Activated CD4-positive, alpha-beta T cell treated with anti-CD3 and anti-CD28 coated beads, Interleukin-2, amount 10 ng/mL, durations not matched to agents 7 days and 5 days (primary cell): ENCODE measurements around the gene BTNL2. TPM values are rescaled to one million over a fixed set of nuclear protein-coding genes. Genes with fewer than 3 reads are reported as not detected.
"Not testable (repeated sequence)": the region's sequence is repeated elsewhere in the genome, so short reads cannot be mapped to it uniquely, and the experiment has no call there.

ENCODE experiments used
- CTCF ChIA-PET: fragments of 350-600 bp; sonication (Branson Sonifier 250); formaldehyde crosslinking; loops from one replicate; lab custom pipeline; 2021; ENCODE audit warnings: antibody characterized with exemption; lab: Charles Lee
- POLR2A ChIA-PET: fragments of 350-600 bp; sonication (Branson Sonifier 250); formaldehyde crosslinking; loops from one replicate; lab custom pipeline; 2021; ENCODE audit warnings: antibody characterized with exemption; lab: Charles Lee
- DNase-seq: peaks from one replicate; pipeline ENCODE4 v3.0.0-alpha.2; 2020
- H3K27ac Mint-ChIP-seq: one replicate; pipeline ENCODE4 v1.8.0; 2021; ENCODE audit warnings: mild to moderate bottlenecking, moderate library complexity, mixed read lengths
- H3K27me3 Mint-ChIP-seq: one replicate; pipeline ENCODE4 v1.8.0; 2021; ENCODE audit warnings: mixed read lengths
- H3K36me3 Mint-ChIP-seq: one replicate; pipeline ENCODE4 v1.8.0; 2021; ENCODE audit warnings: low read depth, mixed read lengths
- H3K4me1 Mint-ChIP-seq: one replicate; pipeline ENCODE4 v1.8.0; 2021; ENCODE audit warnings: mixed read lengths
- H3K4me3 Mint-ChIP-seq: one replicate; pipeline ENCODE4 v1.8.0; 2021; ENCODE audit warnings: mild to moderate bottlenecking, moderate library complexity, mixed read lengths
- H3K9me3 Mint-ChIP-seq: one replicate; pipeline ENCODE4 v1.8.0; 2021; ENCODE audit warnings: mixed read lengths
- total RNA-seq, 2 experiments: library from RNA; stranded (reverse); gene quantifications; one replicate each; pipeline ENCODE4 v1.2.3, GENCODE V29; 2021

The BTNL2 gene
- total RNA-seq, result not detected

- no peaks in the 10 kb centered on the region for H3K9me3 Mint-ChIP-seq
- H3K4me3 Mint-ChIP-seq, result no peak within 1 kb of the TSS
- no peaks in the 10 kb centered on the region for H3K36me3 Mint-ChIP-seq
- POLR2A ChIA-PET, result no interaction called here
- DNase-seq, result no peak
- CTCF ChIA-PET, result no interaction called here
- peaks cover 45% of the 10 kb centered on the region for H3K27me3 Mint-ChIP-seq
- H3K4me1 Mint-ChIP-seq, result no peaks in the 10 kb centered on the region
- H3K27ac Mint-ChIP-seq, result no peak within 1 kb of the TSS
Measured at GRCh38 chr6:32406857-32407256, at the start of gene BTNL2. TSS of gene BTNL2 (minus strand) at chr6:32407181. CDS start at chr6:32407123, 58 bp downstream.

- POLR2A ChIA-PET, result no interaction called here
- Mint-ChIP-seq H3K27me3 (peaks cover 44% of the 10 kb centered on the region), H3K4me1 (no peaks in the 10 kb centered on the region), H3K36me3 (no peaks in the 10 kb centered on the region), H3K4me3 (no peak overlapping the region), H3K27ac (no peak overlapping the region), H3K9me3 (peaks cover 6% of the 10 kb centered on the region)
- CTCF ChIA-PET, result no interaction called here
- DNase-seq, result no peak
Measured at GRCh38 chr6:32449088-32449736, 42.2 kb upstream of the BTNL2 start.

GRCh38 chr6:32447932-32448331 is 41.0 kb upstream of the BTNL2 start:
- Mint-ChIP-seq H3K4me1 (no peaks in the 10 kb centered on the region), H3K27ac (no peak overlapping the region), H3K4me3 (no peak overlapping the region), H3K27me3 (peaks cover 44% of the 10 kb centered on the region), H3K36me3 (no peaks in the 10 kb centered on the region), H3K9me3 (peaks cover 6% of the 10 kb centered on the region)
- ChIA-PET POLR2A (no interaction called here), CTCF (interaction anchor here (0.6 kb wide), 1 partner anchor 345 kb away, joined by 6 read pairs; no protein-coding TSS in a partner anchor)
- DNase-seq, result no peak

- ChIA-PET CTCF (interaction anchor here (1.0 kb wide), 1 partner anchor 15 kb away, joined by 4 read pairs; no protein-coding TSS in a partner anchor), POLR2A (no interaction called here)
- peaks cover 7% of the 10 kb centered on the region for H3K4me1 Mint-ChIP-seq
- no peaks in the 10 kb centered on the region for H3K9me3 Mint-ChIP-seq
- H3K4me3 Mint-ChIP-seq, result no peak overlapping the region
- peaks cover 4% of the 10 kb centered on the region for H3K36me3 Mint-ChIP-seq
- H3K27me3 Mint-ChIP-seq, result peaks cover 28% of the 10 kb centered on the region
- no peak for DNase-seq
- no peak overlapping the region for H3K27ac Mint-ChIP-seq
Measured at GRCh38 chr6:32445321-32445854, 38.4 kb upstream of the BTNL2 start.

GRCh38 chr6:32444433-32444832 is 37.5 kb upstream of the BTNL2 start:
- no peak overlapping the region for H3K4me3 Mint-ChIP-seq
- ChIA-PET POLR2A (no interaction called here), CTCF (no interaction called here)
- no peak overlapping the region for H3K27ac Mint-ChIP-seq
- H3K4me1 Mint-ChIP-seq, result peaks cover 14% of the 10 kb centered on the region
- no peaks in the 10 kb centered on the region for H3K9me3 Mint-ChIP-seq
- no peak for DNase-seq
- peaks cover 21% of the 10 kb centered on the region for H3K27me3 Mint-ChIP-seq
- H3K36me3 Mint-ChIP-seq, result peaks cover 4% of the 10 kb centered on the region

GRCh38 chr6:32442977-32443552 is 36.1 kb upstream of the BTNL2 start:
- Mint-ChIP-seq H3K36me3 (peaks cover 4% of the 10 kb centered on the region), H3K27ac (no peak overlapping the region), H3K4me1 (peaks cover 16% of the 10 kb centered on the region), H3K4me3 (no peak overlapping the region), H3K9me3 (no peaks in the 10 kb centered on the region), H3K27me3 (peaks cover 16% of the 10 kb centered on the region)
- ChIA-PET POLR2A (no interaction called here), CTCF (no interaction called here)
- no peak for DNase-seq

- no peak overlapping the region for H3K4me3 Mint-ChIP-seq
- peaks cover 13% of the 10 kb centered on the region for H3K27me3 Mint-ChIP-seq
Measured at GRCh38 chr6:32442243-32442667, 35.3 kb upstream of the BTNL2 start.

GRCh38 chr6:32439602-32440214 is 32.7 kb upstream of the BTNL2 start, which contains the start of gene HLA-DRA:
TSS of gene HLA-DRA (plus strand) at chr6:32439887. CDS start at chr6:32439951, 64 bp downstream.
- H3K9me3 Mint-ChIP-seq, result no peaks in the 10 kb centered on the region
- POLR2A ChIA-PET, result no interaction called here
- H3K27ac Mint-ChIP-seq, result peak within 1 kb of the TSS; percentile 61
- peaks cover 4% of the 10 kb centered on the region for H3K36me3 Mint-ChIP-seq
- peak; percentile 70 for DNase-seq
- H3K27me3 Mint-ChIP-seq, result peaks cover 10% of the 10 kb centered on the region
- CTCF ChIA-PET, result interaction anchor here (0.9 to 1.3 kb wide), 4 partner anchors 11 to 260 kb away, joined by 3 to 4 read pairs (median 4); no protein-coding TSS in a partner anchor
- peak within 1 kb of the TSS; percentile 73 for H3K4me3 Mint-ChIP-seq
- peaks cover 16% of the 10 kb centered on the region for H3K4me1 Mint-ChIP-seq

More at GRCh38 chr6:32442243-32442667, 35.3 kb upstream of the BTNL2 start:
- ChIA-PET CTCF (no interaction called here), POLR2A (no interaction called here)
- DNase-seq, result no peak
- peaks cover 16% of the 10 kb centered on the region for H3K4me1 Mint-ChIP-seq
- no peak overlapping the region for H3K27ac Mint-ChIP-seq
- H3K9me3 Mint-ChIP-seq, result no peaks in the 10 kb centered on the region
- H3K36me3 Mint-ChIP-seq, result peaks cover 4% of the 10 kb centered on the region

- DNase-seq, result no peak
- ChIA-PET CTCF (interaction anchor here (0.8 to 1.3 kb wide), 5 partner anchors 11 to 261 kb away, joined by 3 to 4 read pairs (median 3); no protein-coding TSS in a partner anchor), POLR2A (no interaction called here)
- Mint-ChIP-seq H3K4me3 (no peak overlapping the region), H3K9me3 (no peaks in the 10 kb centered on the region), H3K27ac (no peak overlapping the region), H3K27me3 (peaks cover 12% of the 10 kb centered on the region), H3K36me3 (peaks cover 4% of the 10 kb centered on the region), H3K4me1 (peaks cover 16% of the 10 kb centered on the region)
Measured at GRCh38 chr6:32439139-32439538, 32.2 kb upstream of the BTNL2 start.

- ChIA-PET CTCF (no interaction called here), POLR2A (no interaction called here)
- Mint-ChIP-seq H3K4me3 (no peak overlapping the region), H3K9me3 (no peaks in the 10 kb centered on the region), H3K27ac (no peak overlapping the region), H3K36me3 (peaks cover 2% of the 10 kb centered on the region), H3K27me3 (peaks cover 27% of the 10 kb centered on the region), H3K4me1 (peaks cover 15% of the 10 kb centered on the region)
- DNase-seq, result no peak
Measured at GRCh38 chr6:32436995-32437836, 30.2 kb upstream of the BTNL2 start.

- ChIA-PET POLR2A (no interaction called here), CTCF (no interaction called here)
- Mint-ChIP-seq H3K36me3 (no peaks in the 10 kb centered on the region), H3K9me3 (no peaks in the 10 kb centered on the region), H3K4me1 (peaks cover 11% of the 10 kb centered on the region), H3K27me3 (peaks cover 28% of the 10 kb centered on the region), H3K4me3 (no peak overlapping the region), H3K27ac (no peak overlapping the region)
- no peak for DNase-seq
Measured at GRCh38 chr6:32436186-32436585, 29.2 kb upstream of the BTNL2 start.

GRCh38 chr6:32433950-32434349 is 27.0 kb upstream of the BTNL2 start:
- H3K9me3 Mint-ChIP-seq, H3K27ac Mint-ChIP-seq, POLR2A ChIA-PET, H3K4me1 Mint-ChIP-seq, H3K4me3 Mint-ChIP-seq, DNase-seq, H3K36me3 Mint-ChIP-seq, CTCF ChIA-PET: not testable (repeated sequence)
- peaks cover 28% of the 10 kb centered on the region for H3K27me3 Mint-ChIP-seq
